ENCODE data around the gene GLB1L.

GLB1L gene

DNA sequence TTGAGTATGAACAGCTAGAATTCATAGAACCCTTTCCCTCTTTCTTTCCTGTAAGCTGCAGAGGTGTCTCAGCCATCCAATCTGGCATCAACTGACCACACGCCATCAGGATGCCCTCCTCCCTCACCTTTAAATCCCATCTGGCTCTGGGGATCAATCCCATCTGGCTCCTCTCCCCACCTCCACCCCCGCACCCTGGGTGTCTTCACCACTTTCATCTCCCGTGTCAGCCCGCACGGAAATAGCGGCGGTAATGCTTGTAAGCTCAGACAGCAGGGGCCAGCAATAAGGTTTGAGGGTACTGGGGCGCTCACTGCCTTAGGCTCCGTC, 7.3 kb upstream of the GLB1L start:
- no peak for DNase-seq

DNA sequence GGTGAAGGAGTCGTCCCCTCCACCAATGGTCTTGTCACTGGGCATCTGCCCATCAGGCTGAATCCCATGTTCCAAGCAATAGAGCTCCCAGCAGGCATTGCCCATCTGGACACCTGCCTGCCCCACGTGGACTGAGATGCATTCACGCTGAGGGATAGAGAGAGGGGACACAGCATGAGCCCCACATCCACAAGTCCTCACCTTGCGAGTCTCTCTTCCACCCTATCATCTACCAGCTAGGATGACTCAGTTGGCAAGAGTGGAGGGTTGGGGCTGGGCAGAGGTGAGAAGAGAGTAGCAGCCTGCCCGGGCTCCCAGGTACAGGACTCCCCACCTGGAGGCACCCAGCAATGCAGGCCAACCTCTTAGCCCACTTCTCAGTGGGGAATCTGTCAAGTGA, 6.8 kb upstream of the GLB1L start:
- no peak for DNase-seq

DNA sequence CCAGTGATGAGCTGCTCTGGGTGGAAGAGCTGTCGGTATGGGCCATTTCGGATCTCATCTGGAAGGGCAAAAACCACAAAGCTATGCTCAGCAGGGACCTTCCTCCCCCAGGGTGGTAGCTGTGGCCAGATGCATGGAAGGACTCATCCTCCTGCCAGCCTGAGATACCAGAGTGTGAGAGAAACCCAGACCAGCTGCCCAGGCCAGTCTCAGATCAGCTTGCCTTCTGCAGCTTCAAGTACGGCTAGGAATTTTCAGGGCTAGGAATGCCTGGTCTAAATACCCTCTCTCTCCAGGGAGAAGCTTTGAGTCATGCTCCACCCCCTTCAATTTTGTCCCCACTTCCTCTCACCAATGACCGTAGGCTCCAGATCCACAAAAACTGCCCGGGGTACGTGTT, 6.4 kb upstream of the GLB1L start:
- no peak for DNase-seq

GRCh38 chr2:219250049-219250781, 5.0 kb upstream of the GLB1L start:
- DNase-seq, result no peak

DNA sequence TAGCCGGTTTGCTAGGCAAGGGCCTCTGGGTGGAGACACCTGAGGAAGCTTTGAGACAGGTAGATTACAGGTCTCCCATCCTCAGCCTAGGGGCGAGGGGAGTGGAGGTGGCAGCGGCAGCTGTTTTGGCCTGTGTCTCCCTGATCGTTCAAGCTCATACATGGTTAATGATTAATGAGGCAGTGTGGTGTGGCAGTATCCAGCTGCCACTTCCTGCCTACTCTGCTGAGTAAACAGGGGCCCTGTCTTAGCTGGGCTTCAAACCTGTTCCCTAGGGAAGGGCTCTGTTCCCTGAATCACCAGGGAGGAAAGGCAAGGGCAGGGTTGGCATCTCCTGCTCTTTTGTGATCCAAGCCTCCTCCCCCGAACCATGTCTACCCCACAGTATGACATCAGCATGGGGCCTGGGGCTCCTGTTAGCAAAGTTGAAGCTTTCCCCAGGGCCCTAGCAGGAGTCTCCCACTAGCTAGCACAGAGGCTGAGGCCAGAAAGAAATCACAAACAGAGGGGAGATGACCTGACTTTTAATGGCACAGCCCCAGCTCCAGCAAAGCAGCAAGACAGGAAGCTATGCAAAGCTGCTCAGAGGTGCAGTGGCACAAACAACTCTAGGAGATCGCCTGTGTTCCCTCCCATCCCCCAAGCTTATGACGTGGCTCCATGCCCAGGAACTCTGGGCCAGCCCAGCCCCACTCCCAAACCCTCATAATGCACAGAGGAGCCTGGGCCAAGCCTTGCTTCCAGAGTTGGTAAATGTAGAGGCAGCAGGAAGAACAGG, 4.1 kb upstream of the GLB1L start:
- peak; percentile 18 for DNase-seq

- DNase-seq, result no peak
Observed at GRCh38 chr2:219248845-219249202, 3.6 kb upstream of the GLB1L start.

DNA sequence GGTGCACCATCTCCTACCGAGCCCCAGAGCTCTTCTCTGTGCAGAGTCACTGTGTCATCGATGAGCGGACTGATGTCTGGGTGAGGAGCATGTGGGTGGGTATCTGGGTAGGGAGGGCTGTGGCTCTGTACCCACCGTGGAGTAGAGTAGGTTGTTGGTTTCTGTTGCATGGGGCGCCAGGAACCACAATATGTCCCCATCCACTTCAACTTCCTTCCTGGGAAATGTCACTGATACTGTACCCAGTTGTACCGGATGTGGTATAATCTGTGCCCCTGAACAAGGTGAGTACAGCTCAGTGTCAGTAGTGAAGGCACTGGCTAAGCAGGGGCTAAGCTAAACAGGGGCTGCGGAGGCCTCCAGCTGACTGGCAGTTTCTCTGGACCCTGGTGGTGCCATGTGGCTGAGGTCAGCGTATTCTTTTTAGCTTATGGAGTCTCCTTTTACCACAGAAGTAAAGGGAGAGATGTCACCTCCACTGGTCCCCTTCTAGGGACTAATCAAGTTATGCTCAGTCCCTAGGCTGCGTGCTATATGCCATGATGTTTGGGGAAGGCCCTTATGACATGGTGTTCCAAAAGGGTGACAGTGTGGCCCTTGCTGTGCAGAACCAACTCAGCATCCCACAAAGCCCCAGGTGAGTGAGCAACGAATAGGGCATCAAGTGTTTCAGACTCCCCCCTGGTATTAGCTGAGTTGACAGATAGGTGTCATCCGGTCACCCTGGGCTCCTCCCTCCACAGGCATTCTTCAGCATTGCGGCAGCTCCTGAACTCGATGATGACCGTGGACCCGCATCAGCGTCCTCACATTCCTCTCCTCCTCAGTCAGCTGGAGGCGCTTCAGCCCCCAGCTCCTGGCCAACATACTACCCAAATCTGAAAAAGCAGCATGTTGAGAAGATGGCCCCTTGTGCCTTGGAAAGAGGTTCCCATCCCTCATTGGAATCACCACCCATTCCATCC, 2.7 kb upstream of the GLB1L start:
- no peak for DNase-seq

DNA sequence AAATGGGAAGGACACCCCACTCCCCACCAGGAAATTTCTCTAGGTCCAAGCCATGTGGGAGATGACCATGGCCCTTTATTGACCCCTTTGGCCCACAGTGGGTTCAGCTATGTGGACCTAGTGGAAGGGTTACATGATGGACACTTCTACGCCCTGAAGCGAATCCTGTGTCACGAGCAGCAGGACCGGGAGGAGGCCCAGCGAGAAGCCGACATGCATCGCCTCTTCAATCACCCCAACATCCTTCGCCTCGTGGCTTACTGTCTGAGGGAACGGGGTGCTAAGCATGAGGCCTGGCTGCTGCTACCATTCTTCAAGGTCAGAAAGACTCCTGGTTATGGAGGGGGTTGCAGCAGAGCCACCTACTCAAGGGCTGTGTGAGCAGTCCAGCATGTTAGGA, 1.3 kb upstream of the GLB1L start:
- no peak for DNase-seq

- DNase-seq, result no peak
Observed at GRCh38 chr2:219245899-219246230, 621 bp upstream of the GLB1L start.

DNA sequence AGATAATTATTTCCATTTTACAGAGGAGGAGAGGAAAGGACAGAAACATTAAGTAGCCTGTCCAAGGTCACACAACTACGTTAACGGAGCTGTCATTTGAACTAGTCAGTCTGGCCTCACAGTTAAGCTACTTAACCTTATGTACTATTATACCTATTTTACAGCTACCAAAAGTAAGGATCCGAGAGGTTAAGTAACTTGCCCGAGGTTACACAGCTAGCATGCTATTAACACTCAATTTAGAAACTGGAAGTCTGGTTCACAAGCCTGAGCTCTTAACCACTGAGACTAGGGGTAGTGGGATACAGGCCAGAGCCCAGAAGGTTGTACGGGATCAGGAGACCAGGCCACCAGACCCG, 476 bp downstream of the GLB1L start:
- DNase-seq, result no peak

GRCh38 chr2:219243291-219243761, 1.9 kb downstream of the GLB1L start:
- DNase-seq, result no peak

DNA sequence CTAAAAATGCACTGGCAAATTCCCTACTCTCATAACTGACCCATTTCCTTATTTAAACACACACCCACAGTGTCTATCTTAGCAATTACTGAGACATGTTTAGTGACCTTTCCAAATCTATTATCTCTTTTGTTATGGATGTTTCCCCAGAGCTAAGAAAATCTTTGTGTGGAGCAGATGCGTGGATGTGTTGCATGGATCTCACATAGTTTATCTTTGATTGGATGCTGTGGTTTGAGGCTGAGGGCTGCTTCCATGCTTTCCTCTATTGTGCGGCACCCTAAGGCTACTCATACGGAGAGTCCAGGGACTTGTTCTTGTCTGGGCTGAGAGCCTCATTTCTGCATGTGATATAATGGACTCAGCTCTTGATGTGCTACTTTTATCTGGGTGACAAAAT, 10.9 kb downstream of the GLB1L start:
- DNase-seq, result no peak

DNA sequence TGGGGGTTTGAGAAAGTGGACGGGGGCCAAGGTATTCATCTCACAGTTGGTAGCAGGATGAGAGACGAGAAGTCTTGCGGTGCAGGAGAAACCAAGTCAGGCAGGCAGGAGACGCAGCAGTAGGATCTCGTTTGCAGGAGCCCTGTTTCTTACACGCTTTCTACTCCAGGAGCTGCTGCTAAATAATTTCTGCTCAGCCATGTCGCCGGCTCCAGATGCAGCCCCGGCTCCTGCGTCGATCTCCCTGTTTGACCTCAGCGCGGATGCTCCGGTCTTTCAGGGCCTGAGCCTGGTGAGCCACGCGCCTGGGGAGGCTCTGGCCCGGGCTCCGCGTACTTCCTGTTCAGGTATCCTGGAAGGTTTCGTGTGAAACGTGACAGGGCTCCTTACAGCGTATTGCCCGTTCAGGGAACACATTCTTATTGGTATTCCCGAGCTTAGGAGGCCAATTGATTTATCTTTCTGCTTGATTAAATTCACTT, 15.1 kb downstream of the GLB1L start:
- DNase-seq, result no peak

DNA sequence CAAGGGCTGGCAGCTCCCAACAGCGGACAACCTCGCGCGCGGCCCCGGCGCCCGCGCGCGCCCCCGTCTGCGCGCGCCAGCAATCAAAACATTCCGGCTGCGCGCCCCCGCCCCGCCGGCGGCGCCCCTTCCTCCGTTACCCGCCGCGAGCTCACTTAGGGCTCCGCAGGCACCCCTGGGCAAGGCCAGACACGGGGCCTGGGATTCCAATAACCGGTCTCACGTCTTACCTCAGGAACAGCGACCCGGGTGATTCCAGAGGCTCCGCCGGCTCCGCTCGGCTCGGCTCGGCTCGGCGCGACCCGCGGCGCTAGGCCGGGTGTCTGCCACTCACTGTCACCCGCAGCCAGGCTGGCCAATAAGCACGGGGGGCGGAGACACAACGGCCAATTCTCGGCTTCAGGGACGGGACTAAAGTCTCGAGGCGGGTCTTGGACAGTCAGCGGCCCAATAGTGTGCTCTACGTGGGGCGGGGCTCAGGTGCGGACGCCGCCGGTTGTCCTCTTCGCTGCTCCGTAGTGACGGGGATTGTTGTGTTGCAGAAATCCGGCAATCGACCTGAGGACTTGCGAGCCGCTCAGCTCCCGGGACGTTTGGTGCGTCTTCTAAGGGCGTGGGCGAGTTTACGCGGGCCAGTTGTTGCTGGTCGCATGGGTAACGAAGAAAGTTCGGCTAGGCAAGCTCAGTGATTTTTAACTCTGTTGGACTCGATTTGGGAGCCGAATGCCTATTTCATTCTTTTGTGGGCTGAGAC, 15.8 kb downstream of the GLB1L start, which contains the start of the genes ANKZF1 and ATG9A:
TSS of gene ANKZF1 (plus strand) at position 502 of the 754 bp plus-strand sequence. CDS start 452 bp downstream, outside the sequence.
TSS of gene ATG9A (minus strand) at position 332 of the 754 bp plus-strand sequence. CDS start 1,612 bp downstream, outside the sequence.
- peak; percentile 98 for DNase-seq

DNA sequence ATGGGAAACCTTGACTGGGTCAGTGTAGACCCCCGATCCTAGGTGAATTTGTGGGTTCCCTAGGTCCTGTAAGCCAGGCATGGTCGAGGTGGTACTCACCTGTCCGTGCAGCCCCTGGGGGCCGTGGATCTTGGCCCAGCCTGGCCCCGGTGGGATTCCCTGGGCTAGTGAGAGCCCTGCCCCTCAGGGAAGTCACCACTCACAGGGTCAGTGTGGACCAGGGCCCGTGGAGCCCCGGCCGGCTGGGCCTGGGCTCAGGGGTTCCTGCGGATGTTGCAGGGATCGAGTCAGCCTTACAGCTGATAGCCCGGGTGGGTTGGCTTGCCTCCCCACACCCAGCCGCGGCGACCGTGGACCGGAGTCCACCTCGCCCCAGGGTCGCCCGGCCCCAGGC, 16.3 kb downstream of the GLB1L start:
- no peak for DNase-seq

GRCh38 chr2:219228041-219228910, 17.0 kb downstream of the GLB1L start:
- no peak for DNase-seq

- peak; percentile 19 for DNase-seq
Observed at GRCh38 chr2:219225350-219225749, 19.9 kb downstream of the GLB1L start.

- no peak for DNase-seq
Observed at GRCh38 chr2:219223831-219224610, 21.2 kb downstream of the GLB1L start.

GRCh38 chr2:219221957-219222518, 23.2 kb downstream of the GLB1L start:
- no peak for DNase-seq
